GM12873 (cell line): ENCODE results near the gene PEX16.

Experiments used
- TF ChIP-seq, protein P1 (sequence below): IDR thresholded peaks from 2 replicates; pipeline ENCODE4 v1.5.1; 2012; ENCODE audit warnings: low read depth, mild to moderate bottlenecking, moderate library complexity, low read length, control low read depth; ENCODE audit not compliant: insufficient read depth; ENCODE audit errors: missing control alignments

PEX16 gene

DNA sequence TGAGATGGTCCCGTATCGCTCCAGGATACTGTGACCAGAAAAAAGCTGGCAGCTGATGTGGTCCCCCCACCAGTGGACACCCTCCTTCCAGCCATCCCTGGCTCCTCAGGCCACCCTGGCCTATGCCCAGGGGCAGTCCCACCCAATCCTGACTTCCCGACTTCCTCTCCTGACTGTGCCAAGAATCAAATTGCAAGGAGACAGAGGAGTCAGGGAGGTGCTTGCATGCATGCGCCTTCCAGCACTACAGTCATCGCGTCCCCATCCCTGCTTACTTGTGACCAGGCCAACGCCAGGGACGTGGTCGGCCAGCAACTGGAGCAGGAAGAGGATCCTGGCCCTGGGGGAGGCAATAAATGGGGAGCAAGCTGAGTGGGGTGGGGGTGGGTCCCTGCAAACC lies 7.1 kb downstream of the PEX16 start:
- TF ChIP-seq, protein P1, sequence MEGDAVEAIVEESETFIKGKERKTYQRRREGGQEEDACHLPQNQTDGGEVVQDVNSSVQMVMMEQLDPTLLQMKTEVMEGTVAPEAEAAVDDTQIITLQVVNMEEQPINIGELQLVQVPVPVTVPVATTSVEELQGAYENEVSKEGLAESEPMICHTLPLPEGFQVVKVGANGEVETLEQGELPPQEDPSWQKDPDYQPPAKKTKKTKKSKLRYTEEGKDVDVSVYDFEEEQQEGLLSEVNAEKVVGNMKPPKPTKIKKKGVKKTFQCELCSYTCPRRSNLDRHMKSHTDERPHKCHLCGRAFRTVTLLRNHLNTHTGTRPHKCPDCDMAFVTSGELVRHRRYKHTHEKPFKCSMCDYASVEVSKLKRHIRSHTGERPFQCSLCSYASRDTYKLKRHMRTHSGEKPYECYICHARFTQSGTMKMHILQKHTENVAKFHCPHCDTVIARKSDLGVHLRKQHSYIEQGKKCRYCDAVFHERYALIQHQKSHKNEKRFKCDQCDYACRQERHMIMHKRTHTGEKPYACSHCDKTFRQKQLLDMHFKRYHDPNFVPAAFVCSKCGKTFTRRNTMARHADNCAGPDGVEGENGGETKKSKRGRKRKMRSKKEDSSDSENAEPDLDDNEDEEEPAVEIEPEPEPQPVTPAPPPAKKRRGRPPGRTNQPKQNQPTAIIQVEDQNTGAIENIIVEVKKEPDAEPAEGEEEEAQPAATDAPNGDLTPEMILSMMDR = no peak

DNA sequence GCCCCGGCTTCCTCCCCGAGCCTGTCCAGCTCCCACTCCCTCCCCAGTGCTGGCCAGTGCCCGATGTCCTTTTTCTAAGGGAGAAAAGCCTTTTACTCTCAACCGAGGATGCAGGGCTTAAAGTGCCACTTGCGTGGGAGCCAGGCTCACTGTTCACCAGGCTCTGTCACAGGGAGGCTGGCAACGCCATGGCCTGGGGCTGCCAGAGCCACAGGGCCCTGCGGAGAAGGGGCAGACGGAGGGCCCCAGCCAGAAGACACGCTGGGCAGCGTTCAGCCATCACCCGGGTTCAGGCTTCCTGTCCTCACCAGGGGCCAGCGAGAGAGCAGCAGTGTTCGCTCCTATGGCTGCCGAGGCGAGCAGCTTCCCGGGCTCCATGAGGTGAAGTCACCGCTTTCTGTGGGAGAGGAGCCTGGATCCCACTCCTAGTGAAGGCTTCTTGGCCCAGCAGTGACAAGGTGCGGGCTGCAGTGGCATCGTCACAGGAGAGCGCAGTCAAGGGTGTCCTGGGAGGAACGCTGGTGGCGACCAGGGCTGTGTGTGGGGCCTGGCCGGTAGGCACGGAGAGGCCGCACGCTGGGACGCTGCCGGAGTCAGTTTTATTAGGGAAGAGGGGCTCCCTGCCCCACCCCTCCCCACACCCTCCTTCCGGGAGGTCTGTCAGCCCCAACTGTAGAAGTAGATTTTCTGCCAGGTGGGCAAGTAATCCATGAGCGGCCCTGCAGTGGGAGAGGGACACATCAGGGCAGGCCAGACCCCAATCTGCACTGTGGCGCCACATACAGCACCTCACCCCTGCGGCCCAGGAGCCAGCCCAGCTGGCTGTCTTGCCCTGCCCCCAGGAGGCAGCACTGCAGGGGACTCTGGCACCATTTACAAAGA lies 7.8 kb downstream of the PEX16 start:
- TF ChIP-seq, protein P1 = no peak

DNA sequence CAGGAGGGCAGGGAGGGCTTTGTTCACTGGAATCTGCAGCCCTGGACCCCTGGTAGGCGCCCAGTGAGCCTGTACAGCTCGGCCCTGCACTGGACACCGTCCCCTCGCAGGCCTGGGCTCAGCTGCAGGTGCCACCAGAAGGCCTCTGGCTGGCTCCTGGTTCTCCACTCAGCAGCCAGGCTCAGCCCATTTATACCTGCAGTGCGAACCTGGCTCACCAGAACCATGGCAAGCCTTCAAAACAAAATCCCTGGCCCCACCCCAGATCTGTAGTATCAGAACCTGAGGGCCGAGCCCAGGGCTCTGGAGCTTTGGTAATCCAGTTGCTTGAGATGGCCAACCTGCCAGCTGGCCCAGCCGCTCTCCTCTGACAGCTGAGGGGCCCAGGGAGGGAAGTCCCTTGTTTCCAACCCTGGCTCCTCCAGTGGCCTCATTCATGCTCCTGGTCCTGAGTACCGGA lies 9.7 kb downstream of the PEX16 start:
- TF ChIP-seq, protein P1 = no peak

DNA sequence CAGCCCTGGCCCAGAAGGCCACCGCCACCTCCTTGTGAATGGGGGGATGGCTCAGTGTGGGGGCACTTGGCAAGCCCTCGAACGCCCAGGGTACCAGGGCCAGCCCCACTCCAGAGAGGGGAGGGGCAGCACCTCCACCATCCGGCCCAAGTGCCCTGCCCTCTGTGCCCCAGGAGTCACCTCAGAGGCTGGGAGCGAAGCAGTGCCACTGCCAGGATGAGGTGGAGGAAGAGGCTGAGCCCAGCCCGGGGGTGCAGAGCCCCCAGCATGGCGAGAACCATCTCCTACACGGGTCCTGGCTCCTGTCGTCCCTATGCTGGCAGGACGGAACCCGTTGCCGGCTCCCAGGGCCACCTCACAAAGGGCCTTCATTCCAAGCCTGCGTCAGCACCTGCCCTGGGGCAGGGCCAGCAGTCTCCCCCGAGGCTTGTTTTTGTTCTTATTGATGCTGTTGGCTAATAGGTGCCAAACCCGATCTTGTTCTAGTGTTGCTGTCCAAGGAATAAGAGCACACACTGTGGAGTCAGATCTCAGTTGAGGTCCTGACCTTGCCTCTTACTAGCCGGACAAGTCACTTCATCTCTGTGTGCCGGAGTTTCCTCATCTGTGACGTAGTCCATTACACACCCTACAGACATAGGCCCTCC lies 10.6 kb downstream of the PEX16 start, which contains the start of gene FREY1:
Gene FREY1 (minus strand): TSS at position 307 of the 647 bp plus-strand sequence. CDS start 26 bp downstream, at position 281.
- TF ChIP-seq, protein P1 = no peak

DNA sequence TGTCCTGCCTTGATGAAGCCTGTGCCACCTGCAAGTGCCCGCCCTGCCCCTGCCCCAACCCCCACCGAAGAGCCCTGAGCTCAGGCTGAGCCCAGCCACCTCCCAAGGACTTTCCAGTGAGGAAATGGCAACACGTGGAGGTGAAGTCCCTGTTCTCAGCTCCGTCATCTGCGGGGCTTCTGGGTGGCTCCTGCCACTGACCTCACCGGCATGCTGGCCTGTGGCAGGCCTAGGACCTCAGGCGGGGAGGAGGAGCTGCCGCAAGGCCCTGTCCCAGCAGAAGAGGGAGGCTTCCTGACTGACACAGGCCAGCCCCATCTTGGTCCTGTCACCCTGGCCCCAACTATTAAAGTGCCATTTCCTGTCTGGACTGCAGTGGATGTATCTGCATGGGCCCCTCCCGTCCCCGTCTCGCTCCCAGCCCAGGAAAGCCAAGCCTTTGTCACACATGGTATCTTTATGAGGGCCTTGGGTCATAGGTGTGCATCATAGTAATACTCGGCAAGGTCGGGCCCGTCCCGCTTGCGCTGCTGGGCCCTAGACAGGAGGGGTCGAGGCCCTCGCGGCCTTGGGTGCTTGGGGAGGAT lies 11.5 kb downstream of the PEX16 start:
- TF ChIP-seq, protein P1 = no peak

DNA sequence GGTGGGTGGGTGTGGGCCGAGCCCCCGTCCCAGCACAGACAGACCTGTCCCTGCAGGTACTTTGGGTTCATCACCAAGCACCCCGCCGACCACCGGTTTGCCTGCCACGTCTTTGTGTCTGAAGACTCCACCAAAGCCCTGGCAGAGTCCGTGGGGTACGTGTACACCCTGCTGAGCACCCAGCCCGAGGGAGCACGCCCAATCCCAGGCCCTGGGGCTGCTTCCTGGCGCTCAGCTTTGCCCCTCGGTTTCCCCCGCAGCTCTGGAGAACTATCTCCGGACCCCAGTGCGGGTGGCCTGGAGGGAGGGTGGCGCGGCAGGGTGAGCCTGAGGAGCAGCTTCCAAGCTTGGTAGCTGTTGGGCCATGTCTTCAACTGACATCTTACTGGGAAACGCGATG lies 12.6 kb downstream of the PEX16 start:
- TF ChIP-seq, protein P1 = no peak
